Neuronal stem cell (in vitro differentiated cells): ENCODE results near the gene KDSR.

ENCODE experiments used
- DNase-seq: peaks from one replicate; pipeline ENCODE4 v3.0.0-alpha.2; 2013; ENCODE audit warnings: low spot score
- H2AFZ ChIP-seq: one replicate; pipeline ENCODE4 v1.6.1; 2013; ENCODE audit warnings: mild to moderate bottlenecking, low read length, inconsistent platforms
- H2AK5ac ChIP-seq: 2 replicates; pipeline ENCODE4 v1.6.1; 2013; ENCODE audit warnings: low read depth, mild to moderate bottlenecking, inconsistent platforms, low read length, moderate library complexity, mixed read lengths
- H2BK120ac ChIP-seq: 2 replicates; pipeline ENCODE4 v1.6.1; 2013; ENCODE audit warnings: low read depth, mild to moderate bottlenecking, inconsistent platforms, low read length, moderate library complexity, mixed read lengths
- H2BK12ac ChIP-seq: one replicate; pipeline ENCODE4 v1.6.1; 2013; ENCODE audit warnings: low read length, inconsistent platforms
- H2BK15ac ChIP-seq: 2 replicates; pipeline ENCODE4 v1.6.1; 2013; ENCODE audit warnings: mild to moderate bottlenecking, low read length, inconsistent platforms, mixed read lengths
- H2BK5ac ChIP-seq: one replicate; pipeline ENCODE4 v1.6.1; 2013; ENCODE audit warnings: inconsistent platforms, mild to moderate bottlenecking, low read length, moderate library complexity
- H3K14ac ChIP-seq: one replicate; pipeline ENCODE4 v1.6.1; 2013; ENCODE audit warnings: low read length, inconsistent platforms
- H3K18ac ChIP-seq: 2 replicates; pipeline ENCODE4 v1.6.1; 2013; ENCODE audit warnings: low read length, inconsistent platforms
- H3K23ac ChIP-seq: 2 replicates; pipeline ENCODE4 v1.6.1; 2013; ENCODE audit warnings: low read depth, mild to moderate bottlenecking, mixed read lengths, low read length, inconsistent platforms; ENCODE audit not compliant: poor library complexity
- H3K27ac ChIP-seq: replicated peaks from 3 replicates; pipeline ENCODE4 v1.5.1; 2013; ENCODE audit warnings: low read length, inconsistent platforms
- H3K27me3 ChIP-seq, 3 experiments: 2 replicates each; pipeline ENCODE4 v1.6.1; 2013; ENCODE audit warnings: low read length in 3 of 3, mild to moderate bottlenecking in 2 of 3, inconsistent platforms in 1 of 3, low read depth in 1 of 3, mixed read lengths in 1 of 3, moderate library complexity in 1 of 3; ENCODE audit not compliant: control insufficient read depth in 3 of 3, insufficient read depth in 3 of 3
- H3K36me3 ChIP-seq, 2 donors: replicated peaks in 1 of 2; 2 replicates each; pipeline ENCODE4 v1.6.1; 2013; ENCODE audit warnings: low read length in 2 of 2; ENCODE audit not compliant: control insufficient read depth in 2 of 2, insufficient read depth in 2 of 2
- H3K4ac ChIP-seq: 2 replicates; pipeline ENCODE4 v1.6.1; 2013; ENCODE audit warnings: inconsistent platforms, mild to moderate bottlenecking, low read length, moderate library complexity
- H3K4me1 ChIP-seq, 2 donors: 1 replicate in 1 of 2; 2 replicates in 1 of 2; pipeline ENCODE4 v1.6.1; 2013; ENCODE audit warnings: low read length in 2 of 2, low read depth in 1 of 2; ENCODE audit not compliant: control insufficient read depth in 2 of 2, insufficient read depth in 1 of 2
- H3K4me2 ChIP-seq: one replicate; pipeline ENCODE4 v1.6.1; 2013; ENCODE audit warnings: mild to moderate bottlenecking, low read length, inconsistent platforms; ENCODE audit not compliant: insufficient read depth, poor library complexity, severe bottlenecking
- H3K4me3 ChIP-seq, 2 donors: 2 replicates each; pipeline ENCODE4 v1.5.1; 2013; ENCODE audit warnings: low read length in 2 of 2, mild to moderate bottlenecking in 2 of 2, inconsistent platforms in 1 of 2, moderate library complexity in 1 of 2
- H3K79me1 ChIP-seq: one replicate; pipeline ENCODE4 v1.6.1; 2013; ENCODE audit warnings: low read depth, mild to moderate bottlenecking, inconsistent platforms, low read length, moderate library complexity
- H3K9ac ChIP-seq: one replicate; pipeline ENCODE4 v1.6.1; 2013; ENCODE audit warnings: mild to moderate bottlenecking, low read depth, low read length, inconsistent platforms; ENCODE audit not compliant: poor library complexity
- H3K9me3 ChIP-seq, 2 donors: replicated peaks in 1 of 2; 2 replicates each; pipeline versions ENCODE3 to v1.6.1; 2013; ENCODE audit warnings: low read length in 2 of 2, mild to moderate bottlenecking in 2 of 2, inconsistent platforms in 1 of 2, low read depth in 1 of 2, mixed read lengths in 1 of 2, moderate library complexity in 1 of 2; ENCODE audit not compliant: control insufficient read depth in 2 of 2, insufficient read depth in 1 of 2
- H4K8ac ChIP-seq: one replicate; pipeline ENCODE4 v1.6.1; 2013; ENCODE audit warnings: low read depth, mild to moderate bottlenecking, inconsistent platforms, low read length, moderate library complexity
- H4K91ac ChIP-seq: one replicate; pipeline ENCODE4 v1.6.1; 2013; ENCODE audit warnings: low read length, low read depth, mild to moderate bottlenecking, inconsistent platforms; ENCODE audit not compliant: poor library complexity
- WGBS, 2 donors: extraction: QIAGEN DNeasy Blood & Tissue Kit; methylation state at CpG; one replicate each; pipeline ENCODE4 v1.1.7; 2013; ENCODE audit warnings: missing lambda C conversion rate in 2 of 2, mixed read lengths in 1 of 2; ENCODE audit not compliant: insufficient read length in 2 of 2, insufficient replicate concordance in 1 of 2; ENCODE audit errors: extremely low coverage in 2 of 2; 5-methylcytosine and 5-hydroxymethylcytosine counted together

Gene KDSR

GRCh38 chr18:63309422-63309821 lies 57.6 kb downstream of the KDSR start:
- H3K27ac ChIP-seq: no peak overlapping the region
- peaks cover 3% of the 10 kb centered on the region for H3K79me1 ChIP-seq
- H4K91ac ChIP-seq: peak overlapping the region; percentile 40
- H3K4me1 ChIP-seq: peaks cover 11 to 20% of the 10 kb centered on the region in 2 donors
- H2AK5ac ChIP-seq: no peak overlapping the region
- H2AFZ ChIP-seq: no peak overlapping the region
- H4K8ac ChIP-seq: no peak overlapping the region
- H3K27me3 ChIP-seq: no peaks in the 10 kb centered on the region
- no peak for DNase-seq
- H3K9me3 ChIP-seq: no peaks in the 10 kb centered on the region
- no peak overlapping the region for H3K4me3 ChIP-seq
- H3K9ac ChIP-seq: peak overlapping the region; percentile 45
- H3K14ac ChIP-seq: peak overlapping the region; percentile 57
- no peak overlapping the region for H2BK15ac ChIP-seq
- WGBS, 2 donors: no CpG with 5 or more reads among the region's 5 CpGs
- peaks cover 1 to 3% of the 10 kb centered on the region in 2 donors for H3K36me3 ChIP-seq
- H2BK5ac ChIP-seq: no peak overlapping the region
- no peak overlapping the region for H3K23ac ChIP-seq
- H3K4me2 ChIP-seq: no peak overlapping the region
- peak overlapping the region; percentile 93 for H2BK12ac ChIP-seq
- no peak overlapping the region for H3K4ac ChIP-seq
- peak overlapping the region; percentile 55 for H3K18ac ChIP-seq
- no peak overlapping the region for H2BK120ac ChIP-seq

GRCh38 chr18:63307551-63308200 lies 59.3 kb downstream of the KDSR start:
- H3K27ac ChIP-seq: peak overlapping the region; percentile 82
- H3K4me2 ChIP-seq: no peak overlapping the region
- no peak overlapping the region for H2AK5ac ChIP-seq
- H2BK5ac ChIP-seq: no peak overlapping the region
- peaks cover 3% of the 10 kb centered on the region for H3K79me1 ChIP-seq
- no peak overlapping the region for H3K4ac ChIP-seq
- H3K18ac ChIP-seq: no peak overlapping the region
- no peaks in the 10 kb centered on the region for H3K9me3 ChIP-seq
- peaks cover 11 to 17% of the 10 kb centered on the region in 2 donors for H3K4me1 ChIP-seq
- no peak overlapping the region for H2BK12ac ChIP-seq
- no peak overlapping the region for H3K23ac ChIP-seq
- H2AFZ ChIP-seq: peak overlapping the region; percentile 3
- WGBS, 2 donors: no CpG with 5 or more reads among the region's 2 CpGs
- H4K8ac ChIP-seq: no peak overlapping the region
- H3K14ac ChIP-seq: no peak overlapping the region
- no peak for DNase-seq
- no peak overlapping the region for H4K91ac ChIP-seq
- peaks cover 1 to 3% of the 10 kb centered on the region in 2 donors for H3K36me3 ChIP-seq
- H3K4me3 ChIP-seq: no peak overlapping the region
- H2BK15ac ChIP-seq: no peak overlapping the region
- H3K27me3 ChIP-seq: no peaks in the 10 kb centered on the region
- no peak overlapping the region for H3K9ac ChIP-seq
- H2BK120ac ChIP-seq: no peak overlapping the region

GRCh38 chr18:63306819-63307550 lies 60.0 kb downstream of the KDSR start:
- no peak overlapping the region for H2AK5ac ChIP-seq
- no peak overlapping the region for H2BK120ac ChIP-seq
- H3K36me3 ChIP-seq: peaks cover 1 to 3% of the 10 kb centered on the region in 2 donors
- no peak overlapping the region for H3K4me2 ChIP-seq
- no peaks in the 10 kb centered on the region for H3K9me3 ChIP-seq
- peaks cover 3% of the 10 kb centered on the region for H3K79me1 ChIP-seq
- no peak overlapping the region for H2BK5ac ChIP-seq
- no peak overlapping the region for H2BK15ac ChIP-seq
- H3K4me1 ChIP-seq: peaks cover 11 to 17% of the 10 kb centered on the region in 2 donors
- H4K8ac ChIP-seq: no peak overlapping the region
- no peak overlapping the region for H3K18ac ChIP-seq
- no peak for DNase-seq
- H2AFZ ChIP-seq: no peak overlapping the region
- H3K9ac ChIP-seq: no peak overlapping the region
- no peak overlapping the region for H3K4me3 ChIP-seq
- H3K14ac ChIP-seq: no peak overlapping the region
- WGBS, 2 donors: no CpG with 5 or more reads among the region's 7 CpGs
- H3K27me3 ChIP-seq: no peaks in the 10 kb centered on the region
- no peak overlapping the region for H3K23ac ChIP-seq
- H3K4ac ChIP-seq: no peak overlapping the region
- H4K91ac ChIP-seq: no peak overlapping the region
- peak overlapping the region; percentile 82 for H3K27ac ChIP-seq
- H2BK12ac ChIP-seq: no peak overlapping the region

GRCh38 chr18:63306249-63306648 lies 60.8 kb downstream of the KDSR start:
- Histone ChIP-seq H3K4ac (peak overlapping the region; percentile 39), H3K4me2 (no peak overlapping the region), H2AFZ (no peak overlapping the region), H3K27ac (no peak overlapping the region), H2AK5ac (no peak overlapping the region), H3K36me3 (peaks cover 1 to 6% of the 10 kb centered on the region in 2 donors), H2BK5ac (no peak overlapping the region), H3K79me1 (peaks cover 3% of the 10 kb centered on the region), H4K8ac (no peak overlapping the region), H3K9me3 (no peaks in the 10 kb centered on the region), H3K18ac (peak overlapping the region; percentile 76), H3K23ac (no peak overlapping the region), H3K4me1 (peaks cover 11 to 17% of the 10 kb centered on the region in 2 donors), H3K9ac (no peak overlapping the region), H2BK120ac (no peak overlapping the region), H3K14ac (no peak overlapping the region), H3K27me3 (no peaks in the 10 kb centered on the region), H3K4me3 (no peak overlapping the region), H4K91ac (peak overlapping the region; percentile 81), H2BK12ac (peak overlapping the region; percentile 75), H2BK15ac (peak overlapping the region; percentile 55)
- no CpG with 5 or more reads among the region's 6 CpGs for WGBS, 2 donors
- DNase-seq: no peak
